H1 (cell line): ENCODE results near the gene CDR2L. TPM values are rescaled to one million over a fixed set of nuclear protein-coding genes. Genes with fewer than 3 reads are reported as not detected.

Experiments
- CTCF ChIA-PET: fragments of 300-600 bp; sonication (Branson Sonifier 250); formaldehyde crosslinking; loops from one replicate; lab custom pipeline; 2021; ENCODE audit not compliant: partially characterized antibody; lab: Charles Lee
- POLR2A ChIA-PET: fragments of 300-600 bp; sonication (Branson Sonifier 250); formaldehyde crosslinking; loops from one replicate; lab custom pipeline; 2021; ENCODE audit warnings: inconsistent platforms; ENCODE audit not compliant: partially characterized antibody; lab: Charles Lee
- DNase-seq, 2 experiments: peaks; one replicate each; pipeline versions ENCODE4 v3.0.0 to v3.0.0-alpha.2; 2010 to 2022; ENCODE audit warnings: low spot score in 2 of 2, low read depth in 1 of 2, mixed read lengths in 1 of 2
- FAIRE-seq: peaks from 2 replicates; lab custom pipeline; 2011; peaks lifted over from hg19 to GRCh38; lab: Jason Lieb, UNC
- H2AFZ ChIP-seq: 2 replicates; pipeline ENCODE4 v1.8.1; 2012; ENCODE audit warnings: low read length, inconsistent platforms
- H2AK5ac ChIP-seq: 2 replicates; pipeline ENCODE4 v1.6.1; 2013; ENCODE audit warnings: low read depth, low read length
- H2BK120ac ChIP-seq: replicated peaks from 2 replicates; pipeline ENCODE3; 2013; ENCODE audit warnings: low read depth, low read length, inconsistent platforms
- H2BK12ac ChIP-seq: 2 replicates; pipeline ENCODE4 v1.6.1; 2013; ENCODE audit warnings: low read depth, low read length
- H2BK15ac ChIP-seq: 2 replicates; pipeline ENCODE4 v1.6.1; 2013; ENCODE audit warnings: low read length
- H2BK20ac ChIP-seq: 2 replicates; pipeline ENCODE4 v1.6.1; 2013; ENCODE audit warnings: low read length
- H2BK5ac ChIP-seq: 2 replicates; pipeline ENCODE4 v1.6.1; 2013; ENCODE audit warnings: low read depth, low read length
- H3K14ac ChIP-seq: 2 replicates; pipeline ENCODE4 v1.6.1; 2013; ENCODE audit warnings: inconsistent platforms; ENCODE audit not compliant: insufficient read length
- H3K18ac ChIP-seq: 2 replicates; pipeline ENCODE4 v1.6.1; 2013; ENCODE audit warnings: low read length; ENCODE audit errors: extremely low read depth
- H3K23ac ChIP-seq: 2 replicates; pipeline ENCODE4 v1.6.1; 2013; ENCODE audit warnings: inconsistent platforms; ENCODE audit not compliant: insufficient read length
- H3K23me2 ChIP-seq: 2 replicates; pipeline ENCODE4 v1.6.1; 2013; ENCODE audit warnings: low read depth, low read length
- H3K27ac ChIP-seq: 2 replicates; pipeline ENCODE4 v1.6.1; 2011; ENCODE audit warnings: low read depth, low read length, inconsistent platforms
- H3K27me3 ChIP-seq, 4 experiments: replicated peaks in 1 of 4; 1 replicate in 1 of 4; 2 replicates in 3 of 4; pipeline versions ENCODE4 v1.6.1 to v1.8.1; 2011 to 2013; ENCODE audit warnings: low read length in 3 of 4, mild to moderate bottlenecking in 3 of 4, inconsistent platforms in 2 of 4, mixed read lengths in 2 of 4, moderate library complexity in 1 of 4; ENCODE audit not compliant: control insufficient read depth in 3 of 4, insufficient read depth in 3 of 4; ENCODE audit errors: extremely low read depth in 1 of 4
- H3K36me3 ChIP-seq, 4 experiments: 2 replicates each; pipeline versions ENCODE4 v1.6.1 to v1.8.1; 2011 to 2013; ENCODE audit warnings: mild to moderate bottlenecking in 4 of 4, low read length in 3 of 4, moderate library complexity in 2 of 4, control low read depth in 1 of 4, inconsistent platforms in 1 of 4; ENCODE audit not compliant: insufficient read depth in 4 of 4, control insufficient read depth in 2 of 4
- H3K4ac ChIP-seq: replicated peaks from 2 replicates; pipeline ENCODE3; 2013; ENCODE audit warnings: low read length, low read depth, mixed read lengths, inconsistent platforms; ENCODE audit not compliant: insufficient read length
- H3K4me1 ChIP-seq, 4 experiments: replicated peaks in 1 of 4; 1 replicate in 1 of 4; 2 replicates in 3 of 4; pipeline versions ENCODE4 v1.6.1 to v1.8.1; 2011 to 2013; ENCODE audit warnings: low read length in 3 of 4, inconsistent platforms in 2 of 4, mixed read lengths in 1 of 4; ENCODE audit not compliant: insufficient read depth in 4 of 4, control insufficient read depth in 3 of 4
- H3K4me2 ChIP-seq, 2 experiments: 2 replicates each; pipeline versions ENCODE4 v1.6.1 to v1.8.1; 2011 to 2013; ENCODE audit warnings: low read depth in 2 of 2, low read length in 2 of 2, control low read depth in 1 of 2, inconsistent platforms in 1 of 2, mild to moderate bottlenecking in 1 of 2; ENCODE audit not compliant: insufficient read depth in 1 of 2
- H3K4me3 ChIP-seq, 4 experiments: fragments of 200-600, 300-600 bp in 1 of 4; sonication (generic), shearing (Covaris generic), sonication (Bioruptor Twin) in 1 of 4; 2 replicates each; pipeline versions ENCODE4 v1.5.1 to v1.8.1; 2011 to 2016; ENCODE audit warnings: low read length in 4 of 4, low read depth in 3 of 4, control low read depth in 2 of 4, inconsistent platforms in 2 of 4, mild to moderate bottlenecking in 2 of 4, mixed read lengths in 1 of 4, moderate library complexity in 1 of 4; ENCODE audit not compliant: insufficient read depth in 2 of 4; ENCODE audit errors: extremely low read depth in 1 of 4
- H3K56ac ChIP-seq: replicated peaks from 2 replicates; pipeline ENCODE3; 2013; ENCODE audit warnings: low read depth, mild to moderate bottlenecking, mixed read lengths, low read length, inconsistent platforms; ENCODE audit not compliant: insufficient read length
- H3K79me1 ChIP-seq: 2 replicates; pipeline ENCODE4 v1.6.1; 2013; ENCODE audit warnings: low read depth, low read length, control low read depth
- H3K79me2 ChIP-seq, 2 experiments: 2 replicates each; pipeline versions ENCODE4 v1.6.1 to v1.8.1; 2012 to 2013; ENCODE audit warnings: low read length in 2 of 2, mild to moderate bottlenecking in 2 of 2, inconsistent platforms in 1 of 2; ENCODE audit not compliant: insufficient read depth in 2 of 2, control insufficient read depth in 1 of 2
- H3K9ac ChIP-seq, 4 experiments: replicated peaks in 1 of 4; 1 replicate in 1 of 4; 2 replicates in 3 of 4; pipeline versions ENCODE4 v1.6.1 to v1.8.1; 2011 to 2013; ENCODE audit warnings: low read depth in 3 of 4, low read length in 3 of 4, control low read depth in 2 of 4, mild to moderate bottlenecking in 2 of 4, moderate library complexity in 2 of 4, inconsistent platforms in 1 of 4; ENCODE audit errors: extremely low read depth in 1 of 4
- H3K9me3 ChIP-seq, 2 experiments: 2 replicates each; pipeline versions ENCODE4 v1.6.1 to v1.8.1; 2012 to 2013; ENCODE audit warnings: mild to moderate bottlenecking in 2 of 2, moderate library complexity in 2 of 2, control low read depth in 1 of 2, inconsistent platforms in 1 of 2, low read depth in 1 of 2, low read length in 1 of 2, mixed read lengths in 1 of 2; ENCODE audit not compliant: insufficient read depth in 2 of 2
- H4K20me1 ChIP-seq, 2 experiments: replicated peaks in 1 of 2; 2 replicates each; pipeline versions ENCODE3 to v1.8.1; 2011 to 2013; ENCODE audit warnings: inconsistent platforms in 2 of 2, low read length in 2 of 2, mild to moderate bottlenecking in 1 of 2; ENCODE audit not compliant: insufficient read depth in 2 of 2, control insufficient read depth in 1 of 2
- H4K5ac ChIP-seq: 2 replicates; pipeline ENCODE4 v1.6.1; 2013; ENCODE audit warnings: low read length, low read depth, mixed read lengths, inconsistent platforms; ENCODE audit not compliant: insufficient read length
- H4K8ac ChIP-seq: 2 replicates; pipeline ENCODE4 v1.8.0; 2013; ENCODE audit warnings: mild to moderate bottlenecking, moderate library complexity, low read length, inconsistent platforms; ENCODE audit not compliant: insufficient read depth; ENCODE audit errors: extremely low read depth
- H4K91ac ChIP-seq: replicated peaks from 2 replicates; pipeline ENCODE3; 2013; ENCODE audit warnings: low read length, mixed read lengths, inconsistent platforms; ENCODE audit not compliant: insufficient read length
- GABPA ChIP-seq: IDR thresholded peaks from 2 replicates; pipeline ENCODE4 v1.6.1; 2011; ENCODE audit warnings: mild to moderate bottlenecking, low read length, moderate library complexity, borderline replicate concordance; ENCODE audit not compliant: insufficient read depth
- JUND ChIP-seq: IDR thresholded peaks from 2 replicates; pipeline ENCODE4 v1.6.1; 2011; ENCODE audit warnings: mild to moderate bottlenecking, improper control_type of control experiment, low read length
- WGBS, 2 experiments: shearing (Covaris generic) in 1 of 2; methylation state at CpG; one replicate each; pipeline versions ENCODE4 v1.1.6 to v1.1.7; 2013 to 2015; ENCODE audit warnings: low lambda C conversion rate in 2 of 2, mixed read lengths in 2 of 2, inconsistent platforms in 1 of 2, low coverage in 1 of 2, missing lambda C conversion rate in 1 of 2; ENCODE audit not compliant: insufficient replicate concordance in 2 of 2, insufficient coverage in 1 of 2, insufficient read length in 1 of 2; ENCODE audit errors: extremely low coverage in 1 of 2, missing lambda C conversion rate in 1 of 2; 5-methylcytosine and 5-hydroxymethylcytosine counted together
- polyA plus RNA-seq, 7 experiments: library from polyadenylated mRNA; depleted of rRNA in 3 of 7; stranded (reverse) in 5 of 7; unstranded in 2 of 7; fragments of >200 nt in 5 of 7; fragments of 200-250 nt in 2 of 7; gene quantifications; 1 replicate in 5 of 7; 2 replicates in 1 of 7; 4 replicates in 1 of 7; pipeline versions ENCODE4 v1.2.1 to v1.2.3, GENCODE V29; 2011 to 2013; ENCODE audit warnings: missing spikeins in 2 of 7, mixed read lengths in 2 of 7
- total RNA-seq: library from RNA; stranded (reverse); fragmentation: NEBNext Ultra II Directional; extraction: Animal tissue kit (Norgen Biotek cat#: 25700); gene quantifications from 2 replicates; pipeline ENCODE4 v1.2.1, GENCODE V29; 2021

CDR2L gene
- total and polyA plus RNA-seq, 2 of the 8 experiments (the other 6 are each of a cell fraction or from before 2014, with no cell fraction given), result 20.4 to 38.1 TPM

- H3K79me2 ChIP-seq, result no peaks in the 10 kb centered on the region
- H3K9me3 ChIP-seq, result no peaks in the 10 kb centered on the region
- H2BK20ac ChIP-seq, result no peak overlapping the region
- no peak overlapping the region for H3K23ac ChIP-seq
- FAIRE-seq (no peak), DNase-seq (no peak)
- no peak overlapping the region for H2BK120ac ChIP-seq
- TF ChIP-seq GABPA (no peak), JUND (no peak)
- H3K4me1 ChIP-seq, result peaks cover 4 to 7% (median 5%) of the 10 kb centered on the region in 4 experiments
- ChIA-PET POLR2A (interaction anchor here (0.7 to 1.5 kb wide), 3 partner anchors 8 to 33 kb away, joined by 3 to 4 read pairs (median 3); partner anchors contain the start of gene CDR2L), CTCF (interaction anchor here (0.7 to 2.8 kb wide), 5 partner anchors 11 to 207 kb away, joined by 3 to 10 read pairs (median 4); no protein-coding TSS in a partner anchor)
- no peak overlapping the region for H2BK15ac ChIP-seq
- H2BK5ac ChIP-seq, result no peak overlapping the region
- no peak overlapping the region for H3K4me2 ChIP-seq
- WGBS, 2 experiments, result 83% methylated on average over 17 of the region's 17 CpGs; no CpG with 5 or more reads in 1 of the 2 experiments
- no peaks in the 10 kb centered on the region; the same call in 1 of the 2 replicates for H3K79me1 ChIP-seq
- H2AFZ ChIP-seq, result no peak overlapping the region
- no peak overlapping the region for H2BK12ac ChIP-seq
- no peak overlapping the region for H3K9ac ChIP-seq
- H3K56ac ChIP-seq, result no peak overlapping the region
- no peaks in the 10 kb centered on the region for H3K36me3 ChIP-seq
- H4K8ac ChIP-seq, result no peak overlapping the region
- H4K5ac ChIP-seq, result no peak overlapping the region
- H3K14ac ChIP-seq, result no peak overlapping the region
- H3K23me2 ChIP-seq, result peaks cover 8% of the 10 kb centered on the region; the same call in 1 of the 2 replicates
- H3K4me3 ChIP-seq, result no peak overlapping the region
- H3K27me3 ChIP-seq, result peaks cover 1 to 9% (median 6%) of the 10 kb centered on the region in 4 experiments
- H2AK5ac ChIP-seq, result no peak overlapping the region
- H4K91ac ChIP-seq, result no peak overlapping the region
- no peak overlapping the region for H3K4ac ChIP-seq
- no peak overlapping the region for H3K27ac ChIP-seq
- H4K20me1 ChIP-seq, result no peaks in the 10 kb centered on the region
- H3K18ac ChIP-seq, result no peak overlapping the region
Observed at GRCh38 chr17:74979408-74980146, 7.9 kb upstream of the CDR2L start.
